Cerebellar cortex (tissue), 1 donor: Measurements from ENCODE around the gene ZBTB1.
A peak's percentile ranks its signal among the peaks of the same experiment; 100 is the strongest.
"Not testable (repeated sequence)": the region's sequence is repeated elsewhere in the genome, so short reads cannot be mapped to it uniquely, and the experiment has no call there.

Source experiments
- DNase-seq: peaks from one replicate; pipeline ENCODE4 v3.0.0-alpha.2; 2015; ENCODE audit warnings: low spot score

Gene ZBTB1

GRCh38 chr14:64525354-64525753, 20.8 kb downstream of the ZBTB1 start:
- no peak for DNase-seq

GRCh38 chr14:64531567-64531966, 27.0 kb downstream of the ZBTB1 start:
- DNase-seq: no peak

- no peak for DNase-seq
These were observed 32.1 kb downstream of the ZBTB1 start for GRCh38 chr14:64536488-64537245.

- peak; percentile 85 for DNase-seq
These were observed 35.9 kb downstream of the ZBTB1 start, which contains the start of gene HSPA2 for GRCh38 chr14:64540208-64541202. TSS of gene HSPA2 (plus strand) at chr14:64540741. CDS start at chr14:64540850, 109 bp downstream.

GRCh38 chr14:64541261-64541971, 36.8 kb downstream of the ZBTB1 start:
- no peak for DNase-seq

- DNase-seq: no peak
These were observed 37.6 kb downstream of the ZBTB1 start for GRCh38 chr14:64541972-64542835.

GRCh38 chr14:64542836-64543201, 38.2 kb downstream of the ZBTB1 start:
- no peak for DNase-seq

GRCh38 chr14:64544607-64545312, 40.2 kb downstream of the ZBTB1 start:
- no peak for DNase-seq

GRCh38 chr14:64549016-64549415, 44.4 kb downstream of the ZBTB1 start:
- DNase-seq: no peak

GRCh38 chr14:64549791-64550620, 45.4 kb downstream of the ZBTB1 start, which contains the start of gene PPP1R36:
TSS of gene PPP1R36 (plus strand) at chr14:64549961. CDS start at chr14:64549998, 37 bp downstream.
- DNase-seq: no peak

- no peak for DNase-seq
These were observed 46.2 kb downstream of the ZBTB1 start for GRCh38 chr14:64550621-64551333.

- DNase-seq: no peak
These were observed 50.0 kb downstream of the ZBTB1 start for GRCh38 chr14:64554556-64554955.

GRCh38 chr14:64556526-64556925, 52.0 kb downstream of the ZBTB1 start:
- DNase-seq: no peak

GRCh38 chr14:64558216-64558615, 53.6 kb downstream of the ZBTB1 start:
- not testable (repeated sequence) for DNase-seq

GRCh38 chr14:64561631-64562030, 57.1 kb downstream of the ZBTB1 start:
- no peak for DNase-seq

GRCh38 chr14:64562436-64562835, 57.9 kb downstream of the ZBTB1 start:
- no peak for DNase-seq

GRCh38 chr14:64563696-64564095, 59.1 kb downstream of the ZBTB1 start:
- no peak for DNase-seq

GRCh38 chr14:64566651-64567122, 62.1 kb downstream of the ZBTB1 start:
- DNase-seq: no peak

- no peak for DNase-seq
These were observed 64.6 kb downstream of the ZBTB1 start for GRCh38 chr14:64569138-64569631.
